HPDE6-E6E7 (cell line): Measurements from ENCODE around the gene ARRDC2.
"Not testable (repeated sequence)": the region's sequence is repeated elsewhere in the genome, so short reads cannot be mapped to it uniquely, and the experiment has no call there.

Source experiments
- DNase-seq: peaks from one replicate; pipeline ENCODE4 v3.0.0; 2011; ENCODE audit warnings: missing footprints; ENCODE audit errors: extremely low spot score

Gene ARRDC2

GRCh38 chr19:18016209-18016910 lies 8.4 kb downstream of the ARRDC2 start:
- DNase-seq, result no peak

- no peak for DNase-seq
Measured at GRCh38 chr19:18017275-18018083, 9.5 kb downstream of the ARRDC2 start.

GRCh38 chr19:18020212-18021085 lies 12.5 kb downstream of the ARRDC2 start:
- DNase-seq, result no peak

- DNase-seq, result peak; percentile 64
Measured at GRCh38 chr19:18021121-18021755, 13.3 kb downstream of the ARRDC2 start.

- DNase-seq, result no peak
Measured at GRCh38 chr19:18023622-18024251, 15.8 kb downstream of the ARRDC2 start.

- no peak for DNase-seq
Measured at GRCh38 chr19:18027151-18027550, 19.2 kb downstream of the ARRDC2 start.

GRCh38 chr19:18029617-18030338 lies 21.8 kb downstream of the ARRDC2 start:
- DNase-seq, result no peak

GRCh38 chr19:18031401-18031800 lies 23.4 kb downstream of the ARRDC2 start:
- not testable (repeated sequence) for DNase-seq

GRCh38 chr19:18032102-18032501 lies 24.1 kb downstream of the ARRDC2 start:
- not testable (repeated sequence) for DNase-seq

- no peak for DNase-seq
Measured at GRCh38 chr19:18041054-18041453, 33.1 kb downstream of the ARRDC2 start.

GRCh38 chr19:18043676-18044075 lies 35.7 kb downstream of the ARRDC2 start:
- no peak for DNase-seq

- DNase-seq, result peak; percentile 32
Measured at GRCh38 chr19:18044825-18045304, 36.9 kb downstream of the ARRDC2 start.

- DNase-seq, result no peak
Measured at GRCh38 chr19:18045307-18046050, 37.5 kb downstream of the ARRDC2 start.

GRCh38 chr19:18046059-18046718 lies 38.2 kb downstream of the ARRDC2 start:
- peak; percentile 64 for DNase-seq

- no peak for DNase-seq
Measured at GRCh38 chr19:18049385-18049784, 41.4 kb downstream of the ARRDC2 start.

GRCh38 chr19:18051887-18052286 lies 43.9 kb downstream of the ARRDC2 start:
- no peak for DNase-seq

- DNase-seq, result no peak
Measured at GRCh38 chr19:18053576-18054219, 45.7 kb downstream of the ARRDC2 start.

GRCh38 chr19:18055967-18056366 lies 48.0 kb downstream of the ARRDC2 start:
- DNase-seq, result no peak

- no peak for DNase-seq
Measured at GRCh38 chr19:18057557-18057956, 49.6 kb downstream of the ARRDC2 start.
